RWPE2 (cell line): ENCODE data around the gene HLF.

Experiments
- ATAC-seq: fragments of 200-7000 bp; cut with Tn5 transposase; 3 replicates; pipeline ENCODE4 v1.9.1; 2021; ENCODE audit warnings: low read depth
- DNase-seq: peaks from one replicate; pipeline ENCODE4 v3.0.0-alpha.2; 2020; ENCODE audit warnings: low spot score
- H3K27ac ChIP-seq: fragments of 450-650 bp; 2 replicates; pipeline ENCODE4 v1.5.1; 2017; ENCODE audit warnings: mild to moderate bottlenecking; ENCODE audit not compliant: poor library complexity, severe bottlenecking
- H3K27me3 ChIP-seq: fragments of 250-450 bp; sonication (Bioruptor Pico); 2 replicates; pipeline ENCODE4 v1.5.1; 2021; ENCODE audit warnings: mild to moderate bottlenecking, moderate library complexity; ENCODE audit not compliant: insufficient read depth, poor library complexity, severe bottlenecking
- H3K36me3 ChIP-seq: fragments of 250-450 bp; sonication (Bioruptor Pico); 2 replicates; pipeline ENCODE4 v1.5.1; 2020; ENCODE audit warnings: low read depth, mild to moderate bottlenecking, moderate library complexity
- H3K4me1 ChIP-seq: fragments of 250-450 bp; sonication (Bioruptor Pico); 2 replicates; pipeline ENCODE4 v1.5.1; 2021; ENCODE audit warnings: mild to moderate bottlenecking, moderate library complexity; ENCODE audit not compliant: insufficient read depth, poor library complexity, severe bottlenecking
- H3K4me3 ChIP-seq: fragments of 250-450 bp; sonication (Bioruptor Pico); 2 replicates; pipeline ENCODE4 v1.5.1; 2021; ENCODE audit warnings: mild to moderate bottlenecking, moderate library complexity; ENCODE audit not compliant: severe bottlenecking
- H3K9me3 ChIP-seq: fragments of 250-450 bp; sonication (Bioruptor Pico); 2 replicates; pipeline ENCODE4 v1.5.1; 2021; ENCODE audit warnings: mild to moderate bottlenecking, moderate library complexity; ENCODE audit not compliant: severe bottlenecking
- CTCF ChIP-seq: fragments of 450-650 bp; IDR thresholded peaks from one replicate; pipeline ENCODE4 v1.5.1; 2017; ENCODE audit warnings: mild to moderate bottlenecking, moderate library complexity; ENCODE audit not compliant: poor library complexity, severe bottlenecking

The HLF gene

GRCh38 chr17:55278173-55278961 is 13.6 kb downstream of the HLF start:
- H3K9me3 ChIP-seq: no peaks in the 10 kb centered on the region

GRCh38 chr17:55279203-55279602 is 14.4 kb downstream of the HLF start:
- H3K36me3 ChIP-seq: no peaks in the 10 kb centered on the region
- H3K4me3 ChIP-seq: no peak overlapping the region
- no peaks in the 10 kb centered on the region for H3K4me1 ChIP-seq
- DNase-seq: no peak
- ATAC-seq: no peak
- no peak for TF ChIP-seq CTCF
- H3K9me3 ChIP-seq: no peaks in the 10 kb centered on the region
- no peak overlapping the region for H3K27ac ChIP-seq
- no peaks in the 10 kb centered on the region for H3K27me3 ChIP-seq

More at GRCh38 chr17:55278173-55278961, 13.6 kb downstream of the HLF start:
- no peaks in the 10 kb centered on the region for H3K4me1 ChIP-seq
- H3K4me3 ChIP-seq: no peak overlapping the region
- no peak for DNase-seq
- no peak for TF ChIP-seq CTCF
- H3K27ac ChIP-seq: no peak overlapping the region
- H3K36me3 ChIP-seq: no peaks in the 10 kb centered on the region
- ATAC-seq: no peak
- H3K27me3 ChIP-seq: no peaks in the 10 kb centered on the region

GRCh38 chr17:55279788-55280187 is 15.0 kb downstream of the HLF start:
- no peak for DNase-seq
- Histone ChIP-seq H3K27me3 (no peaks in the 10 kb centered on the region), H3K27ac (no peak overlapping the region), H3K9me3 (no peaks in the 10 kb centered on the region), H3K36me3 (no peaks in the 10 kb centered on the region), H3K4me1 (no peaks in the 10 kb centered on the region), H3K4me3 (no peak overlapping the region)
- ATAC-seq: no peak
- TF ChIP-seq CTCF: no peak

GRCh38 chr17:55280212-55280611 is 15.5 kb downstream of the HLF start:
- H3K36me3 ChIP-seq: no peaks in the 10 kb centered on the region
- DNase-seq (no peak), ATAC-seq (no peak)
- no peaks in the 10 kb centered on the region for H3K4me1 ChIP-seq
- no peaks in the 10 kb centered on the region for H3K9me3 ChIP-seq
- no peak overlapping the region for H3K4me3 ChIP-seq
- no peak for TF ChIP-seq CTCF
- no peak overlapping the region for H3K27ac ChIP-seq
- H3K27me3 ChIP-seq: no peaks in the 10 kb centered on the region
